A549 (cell line): ENCODE measurements around the gene ELAVL4.

Experiments
- CHD4 ChIP-seq: fragments of 200-600 bp; sonication (generic); IDR thresholded peaks from 2 replicates; pipeline ENCODE4 v1.6.1; 2016; ENCODE audit warnings: antibody characterized with exemption, mild to moderate bottlenecking, borderline replicate concordance
- ELK1 ChIP-seq: fragments of 150-350 bp; IDR thresholded peaks from 2 replicates; pipeline ENCODE4 v1.6.1; 2014; ENCODE audit warnings: low read depth, mild to moderate bottlenecking, low read length
- POLR2A ChIP-seq: IDR thresholded peaks from 2 replicates; pipeline ENCODE4 v1.6.1; 2012; ENCODE audit warnings: mild to moderate bottlenecking, low read length
- RAD21 ChIP-seq, 2 experiments: fragments of >200 bp in 1 of 2; sonication (Bioruptor Twin) in 1 of 2; formaldehyde crosslinking in 1 of 2; IDR thresholded peaks in 1 of 2; conservative IDR thresholded peaks in 1 of 2; 2 replicates in 1 of 2; 3 replicates in 1 of 2; pipeline ENCODE4 v1.6.1; 2012 to 2018; ENCODE audit warnings: inconsistent platforms in 1 of 2
- TF ChIP-seq, protein P1 (sequence below): fragments of >200 bp; sonication (Bioruptor Twin); formaldehyde crosslinking; IDR thresholded peaks from 3 replicates; pipeline ENCODE4 v1.5.1; 2016

- TF ChIP-seq, protein P1, sequence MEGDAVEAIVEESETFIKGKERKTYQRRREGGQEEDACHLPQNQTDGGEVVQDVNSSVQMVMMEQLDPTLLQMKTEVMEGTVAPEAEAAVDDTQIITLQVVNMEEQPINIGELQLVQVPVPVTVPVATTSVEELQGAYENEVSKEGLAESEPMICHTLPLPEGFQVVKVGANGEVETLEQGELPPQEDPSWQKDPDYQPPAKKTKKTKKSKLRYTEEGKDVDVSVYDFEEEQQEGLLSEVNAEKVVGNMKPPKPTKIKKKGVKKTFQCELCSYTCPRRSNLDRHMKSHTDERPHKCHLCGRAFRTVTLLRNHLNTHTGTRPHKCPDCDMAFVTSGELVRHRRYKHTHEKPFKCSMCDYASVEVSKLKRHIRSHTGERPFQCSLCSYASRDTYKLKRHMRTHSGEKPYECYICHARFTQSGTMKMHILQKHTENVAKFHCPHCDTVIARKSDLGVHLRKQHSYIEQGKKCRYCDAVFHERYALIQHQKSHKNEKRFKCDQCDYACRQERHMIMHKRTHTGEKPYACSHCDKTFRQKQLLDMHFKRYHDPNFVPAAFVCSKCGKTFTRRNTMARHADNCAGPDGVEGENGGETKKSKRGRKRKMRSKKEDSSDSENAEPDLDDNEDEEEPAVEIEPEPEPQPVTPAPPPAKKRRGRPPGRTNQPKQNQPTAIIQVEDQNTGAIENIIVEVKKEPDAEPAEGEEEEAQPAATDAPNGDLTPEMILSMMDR, result no peak
- TF ChIP-seq CHD4, result no peak
- TF ChIP-seq ELK1, result no peak
- TF ChIP-seq RAD21 (conservative IDR thresholded peaks at IDR 0.05 in 1 of 2, IDR thresholded peaks at IDR 0.05 in 1 of 2), result no peak
- TF ChIP-seq POLR2A, result no peak
Observed at GRCh38 chr1:50103615-50104081, 5.1 kb upstream of the ELAVL4 start.
